ENCODE results near the gene MECR. TPM values are rescaled to one million over a fixed set of nuclear protein-coding genes. Genes with fewer than 3 reads are reported as not detected.

MECR gene
- polyA plus RNA-seq, 1 of the 3 experiments (the other 2 are of a cell fraction), result 38.3 TPM

- H3K79me2 ChIP-seq (ENCODE audit: insufficient read depth), result peaks cover 100% of the 10 kb centered on the region
- 98% methylated on average over 5 of the region's 5 CpGs for WGBS (ENCODE audit: low lambda C conversion rate)
- H3K27me3 ChIP-seq (ENCODE audit: insufficient read depth), result no peaks in the 10 kb centered on the region
- peaks cover 95% of the 10 kb centered on the region for H4K20me1 ChIP-seq (ENCODE audit: insufficient read depth)
- peaks cover 3 to 20% of the 10 kb centered on the region in 2 experiments; a peak in 3 of 4 replicates for H3K4me1 ChIP-seq (ENCODE audit: control insufficient read depth in 1 of 2, insufficient read depth in 2 of 2, low read depth in 1 of 2, low read length in 1 of 2)
- no peak overlapping the region for H2AFZ ChIP-seq (ENCODE audit: low read depth)
- no peak overlapping the region for H3K4me2 ChIP-seq
- POLR2A ChIA-PET, result interaction anchor here (1.1 kb wide), 2 partner anchors 10 to 26 kb away, joined by 3 to 4 read pairs; partner anchors contain the start of gene SRSF4
- no peak overlapping the region for H3K27ac ChIP-seq (ENCODE audit: low read depth in 2 of 2, low read length in 1 of 2)
- H3K9me2 ChIP-seq, result no peaks in the 10 kb centered on the region
- no peak for DNase-seq
- no peak overlapping the region for H3K4me3 ChIP-seq (ENCODE audit: low read depth in 2 of 2, low read length in 1 of 2)
- CTCF ChIA-PET, result interaction anchor here (0.7 to 3.7 kb wide), 3 partner anchors 10 to 289 kb away, joined by 3 to 24 read pairs (median 3); partner anchors contain the start of gene SRSF4
- no peak for TF ChIP-seq MAX (IDR thresholded peaks at IDR 0.05; ENCODE audit: low read depth)
- no peak for TF ChIP-seq SIN3A (IDR thresholded peaks at IDR 0.05; ENCODE audit: borderline replicate concordance, low read depth, low read length)
- TF ChIP-seq SMC3 (IDR thresholded peaks at IDR 0.05; ENCODE audit: low read depth, low read length), result no peak
- no peak for TF ChIP-seq ZBTB33 (IDR thresholded peaks at IDR 0.05; ENCODE audit: borderline replicate concordance, low read depth)
- TF ChIP-seq NFIC (IDR thresholded peaks at IDR 0.05; ENCODE audit: borderline replicate concordance), result no peak
- TF ChIP-seq RCOR1 (IDR thresholded peaks at IDR 0.05; ENCODE audit: low read length), result no peak
- TF ChIP-seq FOXJ3 (CRISPR knock-in tag; IDR thresholded peaks at IDR 0.05), result no peak
- TF ChIP-seq RAD21 (IDR thresholded peaks at IDR 0.05; ENCODE audit: low read length), result no peak
- TF ChIP-seq ELF1 (IDR thresholded peaks at IDR 0.05), result no peak
- TF ChIP-seq CTCF (IDR thresholded peaks at IDR 0.05), result no peak
- TF ChIP-seq USF1 (IDR thresholded peaks at IDR 0.05; ENCODE audit: borderline replicate concordance, low read depth), result no peak
- no peak for TF ChIP-seq JUND (IDR thresholded peaks at IDR 0.05)
- no peak for TF ChIP-seq EP300 (IDR thresholded peaks at IDR 0.05; ENCODE audit: borderline replicate concordance in 1 of 2, low read depth in 1 of 2, low read length in 1 of 2)
- no peak for TF ChIP-seq RXRA (IDR thresholded peaks at IDR 0.05; ENCODE audit: borderline replicate concordance, low read depth)
- no peak for TF ChIP-seq TCF12 (IDR thresholded peaks at IDR 0.05)
- TF ChIP-seq EZH2phosphoT487 (IDR thresholded peaks at IDR 0.05; ENCODE audit: borderline replicate concordance, low read depth), result no peak
- no peak for TF ChIP-seq REST (IDR thresholded peaks at IDR 0.05; ENCODE audit: low read depth, low read length)
- TF ChIP-seq TAF1 (IDR thresholded peaks at IDR 0.05; ENCODE audit: borderline replicate concordance, low read depth, low read length), result no peak
- H3K9ac ChIP-seq, result no peak overlapping the region
- H3F3A ChIP-seq (replicated peaks; ENCODE audit: insufficient read depth), result peaks cover 8% of the 10 kb centered on the region
- no peaks in the 10 kb centered on the region for H3K9me3 ChIP-seq
- H3K36me3 ChIP-seq (replicated peaks in 1 of 2; ENCODE audit: control insufficient read depth in 1 of 2, insufficient read depth in 2 of 2, low read length in 1 of 2), result peaks cover 20 to 27% of the 10 kb centered on the region in 2 experiments
These were observed 59.2 kb downstream of the MECR start for GRCh38 chr1:29171521-29171920.
